T1000 (cell line): ENCODE data around the gene PLA2R1.
"Not testable (repeated sequence)": the region's sequence is repeated elsewhere in the genome, so short reads cannot be mapped to it uniquely, and the experiment has no call there.

ENCODE experiments used
- DNase-seq: peaks from one replicate; lab custom pipeline; 2025; ENCODE audit warnings: mixed read lengths; lab: John Stamatoyannopoulos, UW

The PLA2R1 gene

GRCh38 chr2:159982842-159983785, 79.3 kb downstream of the PLA2R1 start:
- no peak for DNase-seq

- peak; percentile 10 for DNase-seq
Observed at GRCh38 chr2:159982270-159982669, 80.1 kb downstream of the PLA2R1 start.

DNA sequence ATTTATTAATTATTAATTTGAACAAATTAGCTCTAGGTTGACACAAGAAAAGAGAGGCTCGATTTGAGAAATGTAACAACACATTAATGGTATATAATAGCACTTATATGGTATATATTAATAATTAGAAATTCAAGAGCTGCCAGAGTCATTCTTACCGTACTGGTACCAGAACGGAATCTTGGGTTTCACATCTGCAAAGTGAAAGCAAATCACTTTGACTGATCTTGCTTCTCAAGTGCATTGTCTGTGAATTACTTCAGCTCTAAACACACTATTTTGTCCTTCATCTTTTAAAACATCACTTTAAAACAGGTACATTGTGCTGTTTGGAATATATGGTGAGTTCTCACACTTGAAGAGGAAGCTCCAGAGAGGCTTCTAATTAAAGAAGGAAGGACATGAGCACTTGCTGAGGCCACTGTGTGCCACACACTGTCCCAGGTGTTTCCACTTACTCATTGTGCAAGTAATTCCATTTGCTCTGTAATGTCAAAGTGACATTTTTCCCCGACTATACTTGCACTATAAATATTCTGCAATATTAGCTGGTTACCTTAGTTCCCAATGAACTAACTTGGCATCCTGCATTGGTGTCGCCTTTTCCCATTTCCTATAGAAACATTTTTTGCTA, 85.8 kb downstream of the PLA2R1 start:
- DNase-seq, result no peak

- DNase-seq, result no peak
Observed at GRCh38 chr2:159973325-159973724, 89.1 kb downstream of the PLA2R1 start.

DNA sequence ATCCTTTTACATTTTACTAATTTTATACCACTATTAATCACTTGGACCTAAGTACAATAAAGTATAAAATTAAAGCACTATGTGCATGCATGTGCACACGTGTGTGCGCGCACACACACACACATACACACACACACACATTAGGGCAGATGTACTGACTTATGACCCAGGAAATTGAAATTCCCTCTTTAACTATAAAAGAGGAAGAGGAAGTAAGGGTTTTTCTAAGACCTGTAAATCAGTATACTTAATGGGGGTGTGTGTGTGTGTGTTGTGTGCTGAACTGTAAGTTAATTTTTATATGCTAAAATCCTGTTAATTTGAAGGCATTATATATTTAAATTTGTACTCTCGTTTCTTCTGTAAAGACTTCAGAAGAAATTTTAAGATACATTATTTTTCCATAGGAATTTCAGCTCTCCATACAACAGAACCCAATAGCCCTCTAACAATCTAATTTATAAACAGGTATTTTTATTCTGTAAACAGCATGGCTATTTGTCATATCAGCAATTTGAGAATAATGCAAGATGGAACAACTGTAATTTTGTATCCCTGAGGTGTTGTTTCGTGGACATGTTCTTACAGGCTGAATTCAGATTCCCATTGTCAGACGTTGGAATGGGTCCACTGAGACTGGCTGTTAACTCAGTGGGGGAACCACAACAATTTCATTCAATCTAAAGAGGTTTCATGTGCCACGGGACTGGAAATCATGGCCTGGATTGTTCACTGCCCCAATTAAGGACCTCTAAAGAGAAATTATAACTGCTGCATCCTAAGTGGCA, 90.9 kb downstream of the PLA2R1 start:
- no peak for DNase-seq

DNA sequence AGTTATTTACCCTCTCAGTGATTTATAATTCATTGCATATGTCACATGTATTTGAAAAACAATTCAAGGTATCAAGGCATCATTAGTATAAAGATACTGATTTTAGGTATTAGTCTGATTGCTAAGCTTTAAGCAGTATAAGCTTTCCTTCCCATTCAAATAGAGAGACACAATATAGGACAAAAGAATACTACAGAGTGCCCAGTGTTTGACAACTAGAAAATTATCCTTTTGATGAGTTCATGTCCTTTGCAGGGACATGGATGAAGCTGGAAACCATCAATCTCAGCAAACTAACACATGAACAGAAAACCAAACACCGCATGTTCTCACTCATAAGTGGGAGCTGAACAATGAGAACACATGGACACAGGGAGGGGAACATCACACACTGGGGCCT, 91.9 kb downstream of the PLA2R1 start:
- DNase-seq, result not testable (repeated sequence)

DNA sequence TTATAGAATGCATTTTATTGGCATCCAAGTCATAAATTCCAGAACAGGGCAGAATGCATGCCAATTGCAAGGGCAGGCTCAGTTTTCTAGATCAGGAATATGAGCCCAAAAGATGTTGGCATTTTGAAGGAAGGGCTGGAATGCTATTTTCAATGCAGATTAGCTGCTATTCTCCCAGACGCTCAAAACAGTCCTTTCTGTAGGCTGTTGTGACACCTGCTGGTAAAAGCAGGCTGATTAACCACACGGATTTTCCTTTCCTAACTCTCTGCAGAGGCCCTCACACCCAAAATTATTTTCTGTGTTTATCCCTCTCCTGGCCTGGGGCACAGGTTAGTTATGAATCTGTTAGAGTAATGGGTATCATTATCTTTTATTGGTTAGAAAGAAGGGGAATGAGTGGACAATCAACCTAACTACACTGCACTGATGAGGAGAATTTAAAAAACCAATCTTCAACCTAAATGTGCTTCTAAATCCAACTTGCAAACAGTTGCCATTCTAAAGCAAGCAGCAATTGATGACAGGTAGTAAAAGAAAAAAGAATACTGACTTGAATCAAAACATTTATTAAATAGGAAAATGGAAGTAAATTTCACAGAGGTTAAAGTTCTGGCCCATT, 94.0 kb downstream of the PLA2R1 start:
- no peak for DNase-seq

- DNase-seq, result no peak
Observed at GRCh38 chr2:159963700-159964099, 98.7 kb downstream of the PLA2R1 start.

DNA sequence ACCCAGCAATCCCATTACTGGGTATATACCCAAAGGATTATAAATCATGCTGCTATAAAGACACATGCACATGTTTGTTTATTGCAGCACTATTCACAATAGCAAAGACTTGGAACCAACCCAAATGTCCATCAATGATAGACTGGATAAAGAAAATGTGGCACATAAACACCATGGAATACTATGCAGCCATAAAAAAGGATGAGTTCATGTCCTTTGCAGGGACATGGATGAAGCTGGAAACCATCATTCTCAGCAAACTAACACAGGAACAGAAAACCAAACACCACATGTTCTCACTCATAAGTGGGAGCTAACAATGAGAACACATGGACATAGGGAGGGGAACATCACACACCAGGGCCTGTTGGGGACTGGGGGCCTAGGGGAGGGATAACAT, 99.9 kb downstream of the PLA2R1 start:
- not testable (repeated sequence) for DNase-seq

DNA sequence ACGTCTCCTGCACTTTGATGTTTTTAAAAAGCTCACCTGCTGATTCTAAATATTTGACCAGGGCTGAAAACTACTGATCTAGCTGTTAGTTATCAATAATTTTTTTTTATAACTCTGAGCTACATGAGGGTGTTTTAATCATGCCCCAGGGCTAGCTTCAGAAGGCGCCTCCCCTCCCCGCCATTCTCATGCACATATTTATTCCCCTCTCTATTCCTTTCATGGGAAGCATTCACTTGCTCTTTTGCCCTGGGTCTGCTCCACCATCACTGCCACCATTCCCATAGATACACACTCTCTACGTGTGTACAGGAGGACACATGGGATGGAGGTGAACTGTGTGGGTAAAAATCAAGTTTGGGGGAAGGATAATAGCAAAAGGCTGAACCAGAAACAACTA, 101.0 kb downstream of the PLA2R1 start:
- DNase-seq, result no peak

GRCh38 chr2:159961037-159961436, 101.4 kb downstream of the PLA2R1 start:
- DNase-seq, result no peak

GRCh38 chr2:159960414-159960813, 102.0 kb downstream of the PLA2R1 start:
- no peak for DNase-seq

DNA sequence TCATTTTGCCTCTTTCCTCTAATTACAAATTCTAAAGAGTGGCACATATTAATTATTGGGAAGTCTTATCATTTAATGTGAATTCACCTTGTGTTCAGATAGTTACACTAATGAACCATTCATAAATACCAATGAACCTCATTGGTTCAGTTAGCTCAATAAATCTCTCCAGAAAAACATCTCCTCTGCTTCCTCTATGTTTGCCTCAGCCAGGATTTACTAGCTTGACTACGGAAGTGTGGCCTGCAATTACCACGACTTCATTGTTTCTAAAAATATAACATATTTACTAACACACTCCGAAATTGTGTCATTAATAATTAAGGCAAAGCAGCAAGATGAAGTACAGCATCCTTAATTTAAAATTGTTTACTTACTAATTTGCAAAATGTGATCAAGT, 103.3 kb downstream of the PLA2R1 start:
- no peak for DNase-seq

DNA sequence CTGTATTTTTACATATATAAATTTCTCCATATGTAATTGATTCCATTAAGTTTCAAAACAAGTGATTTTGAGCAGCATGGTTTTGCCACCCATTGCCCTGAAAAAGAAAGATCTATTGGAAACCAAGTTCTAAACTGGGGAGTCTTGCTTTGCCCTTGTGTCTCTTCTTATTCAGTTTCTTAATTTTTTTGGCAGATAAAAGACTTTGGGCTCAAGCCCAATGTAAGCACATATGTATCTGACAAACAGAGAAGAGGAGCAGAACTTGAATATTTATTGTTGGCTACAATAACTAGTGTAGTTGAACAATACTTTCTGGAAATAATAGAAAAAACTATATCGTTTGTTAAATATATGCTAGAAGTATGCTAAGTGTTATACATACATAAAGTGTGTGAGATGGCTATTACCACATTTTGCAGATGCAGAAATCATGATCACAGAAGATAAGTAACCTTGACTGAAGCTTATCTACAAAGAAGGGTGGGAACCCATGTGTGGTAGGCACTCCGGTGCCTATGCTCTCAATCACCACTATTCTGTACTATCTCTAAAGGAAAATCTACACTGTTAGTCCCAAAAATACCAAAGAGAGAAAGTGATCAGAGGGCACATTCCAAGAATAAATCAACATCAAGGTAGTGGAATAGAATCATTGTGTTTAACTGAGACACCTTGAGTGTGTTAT, 109.1 kb downstream of the PLA2R1 start:
- DNase-seq, result no peak

DNA sequence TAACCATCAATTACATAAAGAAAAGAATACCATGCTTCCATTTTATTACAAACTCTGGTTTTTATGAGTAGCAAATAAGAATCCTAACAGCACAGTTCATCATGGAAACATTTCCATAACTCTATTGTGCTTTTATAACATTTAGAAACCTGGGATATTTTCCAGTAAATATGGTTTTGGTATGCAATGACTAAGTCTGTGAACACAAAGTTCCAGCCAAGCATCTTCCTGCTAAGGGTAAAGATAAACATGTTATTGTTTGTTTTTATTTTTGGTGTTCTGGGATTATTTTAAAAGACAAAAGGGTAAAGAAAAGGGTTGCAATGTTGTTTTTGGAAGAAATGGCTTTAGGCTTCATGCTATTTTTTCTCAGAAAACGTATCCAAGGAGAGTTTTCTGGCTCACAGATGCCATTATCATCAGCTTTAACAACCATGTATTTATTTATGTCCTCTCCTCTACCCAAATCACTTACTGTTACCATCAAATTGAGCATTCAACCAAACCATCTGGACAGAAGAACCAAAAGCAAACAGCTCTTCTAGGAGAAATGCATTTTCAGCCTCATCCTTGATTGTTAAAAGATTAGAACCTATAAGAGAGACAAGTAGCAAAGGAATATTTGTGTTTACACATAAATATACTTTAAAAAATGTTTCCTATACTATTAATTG, 116.0 kb downstream of the PLA2R1 start:
- DNase-seq, result no peak

GRCh38 chr2:159944874-159945273, 117.5 kb downstream of the PLA2R1 start:
- DNase-seq, result no peak

DNA sequence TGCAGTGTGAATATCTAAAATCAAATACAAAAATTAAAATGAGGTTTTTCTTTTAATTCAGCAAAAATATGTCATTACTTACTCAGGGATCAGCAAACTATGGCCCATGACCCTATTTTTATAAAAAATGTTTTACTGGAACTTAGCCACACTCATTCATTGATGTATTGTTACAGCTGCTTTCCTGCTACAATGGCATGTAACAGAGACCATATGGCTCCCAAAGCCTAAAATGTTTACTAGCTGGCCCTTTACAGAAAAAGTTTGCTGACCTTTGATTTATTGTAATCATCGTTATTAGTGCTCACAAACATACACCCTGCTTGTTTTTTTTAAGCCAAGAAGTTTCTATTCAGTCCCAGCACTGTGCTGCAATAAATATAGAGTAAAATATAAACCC, 120.3 kb downstream of the PLA2R1 start:
- DNase-seq, result no peak

DNA sequence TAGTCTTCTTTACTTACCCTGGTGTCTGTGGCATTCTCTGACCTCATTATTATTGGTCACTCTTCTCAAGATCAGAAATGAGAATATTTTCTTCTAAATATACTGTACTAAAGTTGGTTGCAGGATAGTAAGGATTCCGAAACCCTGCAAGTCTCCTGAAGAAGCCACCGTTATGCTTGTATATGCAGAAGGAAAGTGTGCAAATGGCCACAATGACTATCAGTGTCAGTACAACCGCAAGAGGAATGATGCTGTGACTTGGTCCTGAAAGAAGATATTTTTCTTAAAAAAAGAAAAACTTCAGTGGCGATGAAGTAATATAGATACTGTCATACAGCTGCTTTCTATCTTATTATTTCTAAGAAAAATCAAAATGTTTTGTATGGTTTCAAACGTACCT, 120.7 kb downstream of the PLA2R1 start:
- DNase-seq, result no peak

DNA sequence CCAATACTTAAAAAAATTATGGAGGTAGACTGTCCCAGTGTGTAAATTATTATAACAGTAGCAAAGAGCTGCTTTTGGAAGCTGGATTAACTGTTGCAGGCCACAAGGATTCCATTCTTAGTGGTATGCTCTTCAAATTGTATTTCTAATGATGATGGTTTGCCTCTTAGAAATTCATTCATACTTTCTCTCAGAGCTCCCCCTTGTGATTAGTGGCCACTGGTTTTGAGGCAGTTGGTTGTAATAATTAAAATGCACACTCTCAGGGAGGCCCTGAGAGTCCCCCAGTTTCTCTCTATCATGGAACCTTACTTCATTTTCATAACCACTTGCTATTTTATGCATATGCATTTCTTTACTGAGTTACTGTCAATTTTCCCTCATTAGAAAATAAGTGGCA, 122.5 kb downstream of the PLA2R1 start:
- no peak for DNase-seq

GRCh38 chr2:159938395-159938794, 124.0 kb downstream of the PLA2R1 start:
- DNase-seq, result no peak

DNA sequence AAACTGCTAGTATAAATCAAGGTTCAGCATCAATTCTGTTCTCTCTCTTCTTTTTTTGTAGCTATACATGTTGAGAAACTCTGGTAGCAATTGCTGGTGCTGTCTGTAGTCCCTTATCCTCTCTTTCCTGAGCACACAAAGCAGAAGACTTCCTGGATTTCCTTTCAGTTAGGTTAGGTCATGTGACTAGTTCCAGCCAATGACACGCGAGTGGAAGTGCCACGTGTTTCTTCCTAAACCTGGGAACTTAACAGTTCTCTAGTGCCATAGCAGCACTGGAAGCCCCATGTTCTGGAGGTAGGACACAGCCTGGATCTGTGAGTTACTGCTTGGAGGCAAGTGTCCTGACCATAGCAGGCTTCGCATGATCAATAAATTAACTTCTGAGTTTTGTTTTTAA, 125.9 kb downstream of the PLA2R1 start:
- no peak for DNase-seq
